H7 (cell line): Measurements from ENCODE around the gene TPO. TPM values are rescaled to one million over a fixed set of nuclear protein-coding genes. Genes with fewer than 3 reads are reported as not detected.

Source experiments
- DNase-seq: peaks from one replicate; pipeline ENCODE4 v3.0.0; 2012
- H3K27me3 ChIP-seq: 2 replicates; pipeline ENCODE4 v1.6.0; 2011; ENCODE audit warnings: mild to moderate bottlenecking, low read length; ENCODE audit not compliant: control insufficient read depth, insufficient read depth
- H3K36me3 ChIP-seq: replicated peaks from 2 replicates; pipeline ENCODE4 v1.5.1; 2011; ENCODE audit warnings: low read length; ENCODE audit not compliant: control insufficient read depth, insufficient read depth
- H3K4me3 ChIP-seq: 2 replicates; pipeline ENCODE4 v1.5.1; 2011; ENCODE audit warnings: low read depth, mild to moderate bottlenecking, control low read depth, low read length, moderate library complexity; ENCODE audit not compliant: insufficient read depth
- total RNA-seq: library from RNA; depleted of rRNA; stranded (reverse); fragments of >200 nt; shearing (Covaris generic); gene quantifications from 2 replicates; pipeline ENCODE4 v1.2.3, GENCODE V29; 2014

TPO gene
- total RNA-seq, 1 experiment from 2014 or later = not detected

- Histone ChIP-seq H3K36me3 (peaks cover 1% of the 10 kb centered on the region), H3K27me3 (no peaks in the 10 kb centered on the region), H3K4me3 (no peak overlapping the region)
- no peak for DNase-seq
These were observed 130.7 kb downstream of the TPO start for GRCh38 chr2:1543776-1544477.

- no peak overlapping the region for H3K4me3 ChIP-seq
- no peak for DNase-seq
- H3K27me3 ChIP-seq = no peaks in the 10 kb centered on the region
- H3K36me3 ChIP-seq = peaks cover 1% of the 10 kb centered on the region
These were observed 131.3 kb downstream of the TPO start for GRCh38 chr2:1544478-1545069.

GRCh38 chr2:1546023-1546591, 132.8 kb downstream of the TPO start:
- Histone ChIP-seq H3K27me3 (peaks cover 3% of the 10 kb centered on the region; the same call in 1 of the 2 replicates), H3K36me3 (peaks cover 1% of the 10 kb centered on the region), H3K4me3 (no peak overlapping the region)
- DNase-seq = peak; percentile 85

GRCh38 chr2:1546901-1547300, 133.6 kb downstream of the TPO start:
- H3K27me3 ChIP-seq = peaks cover 4% of the 10 kb centered on the region; the same call in 1 of the 2 replicates
- peak; percentile 67 for DNase-seq
- H3K4me3 ChIP-seq = no peak overlapping the region
- H3K36me3 ChIP-seq = peaks cover 1% of the 10 kb centered on the region

GRCh38 chr2:1548910-1549673, 135.8 kb downstream of the TPO start:
- no peak overlapping the region for H3K4me3 ChIP-seq
- DNase-seq = no peak
- H3K27me3 ChIP-seq = peaks cover 4% of the 10 kb centered on the region; the same call in 1 of the 2 replicates
- peaks cover under 1% of the 10 kb centered on the region for H3K36me3 ChIP-seq

GRCh38 chr2:1550076-1550475, 136.8 kb downstream of the TPO start:
- peak; percentile 25 for DNase-seq
- Histone ChIP-seq H3K36me3 (no peaks in the 10 kb centered on the region), H3K4me3 (no peak overlapping the region), H3K27me3 (peaks cover 4% of the 10 kb centered on the region; the same call in 1 of the 2 replicates)

GRCh38 chr2:1550658-1551316, 137.5 kb downstream of the TPO start:
- H3K4me3 ChIP-seq = no peak overlapping the region
- H3K27me3 ChIP-seq = peaks cover 4% of the 10 kb centered on the region; the same call in 1 of the 2 replicates
- H3K36me3 ChIP-seq = no peaks in the 10 kb centered on the region
- DNase-seq = peak; percentile 96

- H3K36me3 ChIP-seq = no peaks in the 10 kb centered on the region
- no peak for DNase-seq
- H3K27me3 ChIP-seq = peaks cover 4% of the 10 kb centered on the region; the same call in 1 of the 2 replicates
- no peak overlapping the region for H3K4me3 ChIP-seq
These were observed 138.6 kb downstream of the TPO start for GRCh38 chr2:1551905-1552304.

- no peak for DNase-seq
- Histone ChIP-seq H3K36me3 (no peaks in the 10 kb centered on the region), H3K27me3 (peaks cover 4% of the 10 kb centered on the region; the same call in 1 of the 2 replicates), H3K4me3 (no peak overlapping the region)
These were observed 139.3 kb downstream of the TPO start for GRCh38 chr2:1552611-1553010.

- peak; percentile 65 for DNase-seq
- peaks cover 4% of the 10 kb centered on the region; the same call in 1 of the 2 replicates for H3K27me3 ChIP-seq
- no peaks in the 10 kb centered on the region for H3K36me3 ChIP-seq
- H3K4me3 ChIP-seq = no peak overlapping the region
These were observed 140.5 kb downstream of the TPO start for GRCh38 chr2:1553671-1554295.

GRCh38 chr2:1556286-1556685, 143.0 kb downstream of the TPO start:
- no peaks in the 10 kb centered on the region for H3K36me3 ChIP-seq
- no peak overlapping the region for H3K4me3 ChIP-seq
- DNase-seq = no peak
- H3K27me3 ChIP-seq = peaks cover under 1% of the 10 kb centered on the region; the same call in 1 of the 2 replicates

GRCh38 chr2:1556776-1557466, 143.7 kb downstream of the TPO start:
- no peaks in the 10 kb centered on the region for H3K27me3 ChIP-seq
- DNase-seq = no peak
- no peak overlapping the region for H3K4me3 ChIP-seq

GRCh38 chr2:1557467-1557820, 144.2 kb downstream of the TPO start:
- H3K4me3 ChIP-seq = no peak overlapping the region
- no peaks in the 10 kb centered on the region for H3K27me3 ChIP-seq
- no peak for DNase-seq
- H3K36me3 ChIP-seq = no peaks in the 10 kb centered on the region

More at GRCh38 chr2:1556776-1557466, 143.7 kb downstream of the TPO start:
- H3K36me3 ChIP-seq = no peaks in the 10 kb centered on the region
